GM12801 (cell line): ENCODE data around the gene MPPED2.

ENCODE experiments used
- CTCF ChIP-seq: IDR thresholded peaks from one replicate; pipeline ENCODE4 v1.5.1; 2011; ENCODE audit warnings: control low read depth; ENCODE audit not compliant: insufficient read length; ENCODE audit errors: extremely low read depth

The MPPED2 gene, protein sequence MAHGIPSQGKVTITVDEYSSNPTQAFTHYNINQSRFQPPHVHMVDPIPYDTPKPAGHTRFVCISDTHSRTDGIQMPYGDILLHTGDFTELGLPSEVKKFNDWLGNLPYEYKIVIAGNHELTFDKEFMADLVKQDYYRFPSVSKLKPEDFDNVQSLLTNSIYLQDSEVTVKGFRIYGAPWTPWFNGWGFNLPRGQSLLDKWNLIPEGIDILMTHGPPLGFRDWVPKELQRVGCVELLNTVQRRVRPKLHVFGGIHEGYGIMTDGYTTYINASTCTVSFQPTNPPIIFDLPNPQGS

GRCh38 chr11:30586251-30587144 lies at the start of gene MPPED2:
TSS of gene MPPED2 (minus strand) at chr11:30586353. CDS start at chr11:30580373, 5,980 bp downstream.
- TF ChIP-seq CTCF = no peak

GRCh38 chr11:30635401-30635989 lies 49.3 kb upstream of the MPPED2 start:
- no peak for TF ChIP-seq CTCF

- no peak for TF ChIP-seq CTCF
Measured at GRCh38 chr11:30631148-30631547, 45.0 kb upstream of the MPPED2 start.

- no peak for TF ChIP-seq CTCF
Measured at GRCh38 chr11:30619767-30620166, 33.6 kb upstream of the MPPED2 start.

- no peak for TF ChIP-seq CTCF
Measured at GRCh38 chr11:30617762-30618161, 31.6 kb upstream of the MPPED2 start.

- TF ChIP-seq CTCF = no peak
Measured at GRCh38 chr11:30610628-30611027, 24.5 kb upstream of the MPPED2 start.

DNA sequence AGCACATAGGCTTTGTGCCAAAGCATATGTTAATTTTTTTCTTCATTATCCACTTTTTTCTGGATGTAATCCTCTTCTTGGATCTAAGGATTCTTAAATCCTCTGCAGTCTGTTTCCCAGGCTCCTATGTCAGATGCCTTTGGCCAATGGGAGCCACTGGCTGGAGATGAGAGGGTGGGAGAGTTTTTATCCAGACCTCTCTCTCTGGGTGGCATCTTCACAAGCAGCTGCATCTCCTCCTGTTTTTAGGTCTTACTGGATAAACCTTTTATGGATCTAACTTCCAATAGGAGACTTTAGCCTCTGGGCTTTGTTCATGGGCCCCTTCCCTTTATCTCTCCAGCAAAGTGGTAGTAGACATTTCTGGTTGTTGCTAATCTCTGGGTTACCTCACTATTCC lies 22.4 kb upstream of the MPPED2 start:
- TF ChIP-seq CTCF = no peak
